PC-9 (cell line): Measurements from ENCODE around the gene NCR3LG1. TPM values are rescaled to one million over a fixed set of nuclear protein-coding genes. Genes with fewer than 3 reads are reported as not detected.

Source experiments
- BruUV-seq: library from RNA; stranded (reverse); fragments of 400-500 nt; replicated peaks from 2 replicates; lab custom pipeline; 2021; lab: Mats Ljungman, UMichigan
- CTCF ChIA-PET: fragments of 300-600 bp; sonication (Branson Sonifier 250); formaldehyde crosslinking; loops from one replicate; lab custom pipeline; 2022; ENCODE audit warnings: antibody characterized with exemption; lab: Charles Lee
- POLR2A ChIA-PET: fragments of 300-600 bp; sonication (Branson Sonifier 250); formaldehyde crosslinking; loops from one replicate; lab custom pipeline; 2022; ENCODE audit warnings: antibody characterized with exemption; ENCODE audit not compliant: unreplicated experiment; lab: Charles Lee
- DNase-seq, 2 experiments: peaks; one replicate each; pipeline versions ENCODE4 v3.0.0 to v3.0.0-alpha.2; 2015 to 2022; ENCODE audit warnings: mixed read lengths in 1 of 2
- H2AFZ ChIP-seq: fragments of 200-600 bp; sonication (generic); 2 replicates; pipeline ENCODE4 v1.8.1; 2017; ENCODE audit warnings: antibody characterized with exemption
- H3F3A ChIP-seq: fragments of 200-600 bp; sonication (generic); 2 replicates; pipeline ENCODE4 v1.8.1; 2017; ENCODE audit warnings: antibody characterized with exemption, mild to moderate bottlenecking, low read depth; ENCODE audit not compliant: insufficient read depth
- H3K27ac ChIP-seq: fragments of 200-600 bp; sonication (generic); 2 replicates; pipeline ENCODE4 v1.6.1; 2016; ENCODE audit warnings: mixed run types
- H3K27me3 ChIP-seq: fragments of 200-600 bp; sonication (generic); 2 replicates; pipeline ENCODE4 v1.6.1; 2016; ENCODE audit warnings: low read depth, mixed run types; ENCODE audit not compliant: insufficient read depth
- H3K36me3 ChIP-seq: fragments of 200-600 bp; sonication (generic); 2 replicates; pipeline ENCODE4 v1.6.1; 2016; ENCODE audit warnings: low read depth, mixed run types
- H3K4me1 ChIP-seq: fragments of 200-600 bp; sonication (generic); replicated peaks from 2 replicates; pipeline ENCODE4 v1.6.1; 2016; ENCODE audit warnings: mixed run types; ENCODE audit not compliant: insufficient read depth
- H3K4me2 ChIP-seq: fragments of 200-600 bp; sonication (generic); 2 replicates; pipeline ENCODE4 v1.6.1; 2017; ENCODE audit warnings: mixed run types
- H3K4me3 ChIP-seq: fragments of 200-600 bp; sonication (generic); 2 replicates; pipeline ENCODE4 v1.6.1; 2016; ENCODE audit warnings: mixed run types
- H3K79me2 ChIP-seq: fragments of 200-600 bp; sonication (generic); 2 replicates; pipeline ENCODE4 v1.6.1; 2017; ENCODE audit warnings: low read depth, mixed run types
- H3K9me2 ChIP-seq: fragments of 200-600 bp; sonication (generic); 2 replicates; pipeline ENCODE4 v1.8.1; 2017; ENCODE audit warnings: mild to moderate bottlenecking; ENCODE audit not compliant: insufficient read depth
- H3K9me3 ChIP-seq: fragments of 200-600 bp; sonication (generic); 2 replicates; pipeline ENCODE4 v1.8.1; 2016; ENCODE audit warnings: low read depth; ENCODE audit not compliant: insufficient read depth
- H4K20me1 ChIP-seq: fragments of 200-600 bp; sonication (generic); 2 replicates; pipeline ENCODE4 v1.8.1; 2017; ENCODE audit not compliant: insufficient read depth
- EZH2 ChIP-seq: fragments of 200-600 bp; sonication (generic); IDR thresholded peaks from 2 replicates; pipeline ENCODE4 v1.8.0; 2017; ENCODE audit warnings: antibody characterized with exemption, low read depth
- intact Hi-C: fragments of 100-400 bp; cut with micrococcal nuclease; formaldehyde crosslinking; loops from one replicate; pipeline ENCODE4 v1.10.0; 2022; ENCODE audit not compliant: unreplicated experiment
- total RNA-seq: library from RNA; stranded (reverse); gene quantifications from 2 replicates; pipeline ENCODE4 v1.2.3, GENCODE V29; 2021
- TF ChIP-seq, protein P1 (sequence below): fragments of 200-600 bp; sonication (generic); conservative IDR thresholded peaks from 2 replicates; pipeline ENCODE4 v1.6.1; 2017; ENCODE audit warnings: mixed run types, antibody characterized with exemption, mild to moderate bottlenecking, moderate library complexity

NCR3LG1 gene
- total RNA-seq, 1 experiment from 2014 or later, result 0.33 TPM

- H3K9me3 ChIP-seq, result no peaks in the 10 kb centered on the region
- H3K27me3 ChIP-seq, result peaks cover 12% of the 10 kb centered on the region; the same call in 1 of the 2 replicates
- H4K20me1 ChIP-seq, result no peaks in the 10 kb centered on the region
- H3K27ac ChIP-seq, result no peak overlapping the region
- no peaks in the 10 kb centered on the region for H3K36me3 ChIP-seq
- no peaks in the 10 kb centered on the region for H3K79me2 ChIP-seq
- intact Hi-C loops, result no loop called here
- BruUV-seq, result no TSS peak
- peaks cover 5% of the 10 kb centered on the region for H3K4me1 ChIP-seq
- POLR2A ChIA-PET, result no interaction called here
- no peak overlapping the region for H3K4me2 ChIP-seq
- no peaks in the 10 kb centered on the region for H3K9me2 ChIP-seq
- TF ChIP-seq EZH2, result no peak
- TF ChIP-seq, protein P1, sequence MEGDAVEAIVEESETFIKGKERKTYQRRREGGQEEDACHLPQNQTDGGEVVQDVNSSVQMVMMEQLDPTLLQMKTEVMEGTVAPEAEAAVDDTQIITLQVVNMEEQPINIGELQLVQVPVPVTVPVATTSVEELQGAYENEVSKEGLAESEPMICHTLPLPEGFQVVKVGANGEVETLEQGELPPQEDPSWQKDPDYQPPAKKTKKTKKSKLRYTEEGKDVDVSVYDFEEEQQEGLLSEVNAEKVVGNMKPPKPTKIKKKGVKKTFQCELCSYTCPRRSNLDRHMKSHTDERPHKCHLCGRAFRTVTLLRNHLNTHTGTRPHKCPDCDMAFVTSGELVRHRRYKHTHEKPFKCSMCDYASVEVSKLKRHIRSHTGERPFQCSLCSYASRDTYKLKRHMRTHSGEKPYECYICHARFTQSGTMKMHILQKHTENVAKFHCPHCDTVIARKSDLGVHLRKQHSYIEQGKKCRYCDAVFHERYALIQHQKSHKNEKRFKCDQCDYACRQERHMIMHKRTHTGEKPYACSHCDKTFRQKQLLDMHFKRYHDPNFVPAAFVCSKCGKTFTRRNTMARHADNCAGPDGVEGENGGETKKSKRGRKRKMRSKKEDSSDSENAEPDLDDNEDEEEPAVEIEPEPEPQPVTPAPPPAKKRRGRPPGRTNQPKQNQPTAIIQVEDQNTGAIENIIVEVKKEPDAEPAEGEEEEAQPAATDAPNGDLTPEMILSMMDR, result no peak
- CTCF ChIA-PET, result no interaction called here
- no peak overlapping the region for H2AFZ ChIP-seq
- H3F3A ChIP-seq, result no peaks in the 10 kb centered on the region
- no peak for DNase-seq
- no peak overlapping the region for H3K4me3 ChIP-seq
These were observed 50.2 kb downstream of the NCR3LG1 start for GRCh38 chr11:17401841-17402240.

GRCh38 chr11:17402486-17402885 is 50.9 kb downstream of the NCR3LG1 start:
- BruUV-seq, result no TSS peak
- H4K20me1 ChIP-seq, result no peaks in the 10 kb centered on the region
- no peaks in the 10 kb centered on the region for H3K9me3 ChIP-seq
- no peak for DNase-seq
- no peak overlapping the region for H2AFZ ChIP-seq
- H3K27ac ChIP-seq, result no peak overlapping the region
- no peaks in the 10 kb centered on the region for H3K36me3 ChIP-seq
- H3K27me3 ChIP-seq, result peaks cover 15% of the 10 kb centered on the region; the same call in 1 of the 2 replicates
- H3F3A ChIP-seq, result no peaks in the 10 kb centered on the region
- H3K4me2 ChIP-seq, result no peak overlapping the region
- H3K9me2 ChIP-seq, result no peaks in the 10 kb centered on the region
- no peak overlapping the region for H3K4me3 ChIP-seq
- peaks cover 5% of the 10 kb centered on the region for H3K4me1 ChIP-seq
- CTCF ChIA-PET, result no interaction called here
- POLR2A ChIA-PET, result no interaction called here
- intact Hi-C loops, result no loop called here
- no peaks in the 10 kb centered on the region for H3K79me2 ChIP-seq
- TF ChIP-seq EZH2, result no peak
- TF ChIP-seq, protein P1, result no peak

DNA sequence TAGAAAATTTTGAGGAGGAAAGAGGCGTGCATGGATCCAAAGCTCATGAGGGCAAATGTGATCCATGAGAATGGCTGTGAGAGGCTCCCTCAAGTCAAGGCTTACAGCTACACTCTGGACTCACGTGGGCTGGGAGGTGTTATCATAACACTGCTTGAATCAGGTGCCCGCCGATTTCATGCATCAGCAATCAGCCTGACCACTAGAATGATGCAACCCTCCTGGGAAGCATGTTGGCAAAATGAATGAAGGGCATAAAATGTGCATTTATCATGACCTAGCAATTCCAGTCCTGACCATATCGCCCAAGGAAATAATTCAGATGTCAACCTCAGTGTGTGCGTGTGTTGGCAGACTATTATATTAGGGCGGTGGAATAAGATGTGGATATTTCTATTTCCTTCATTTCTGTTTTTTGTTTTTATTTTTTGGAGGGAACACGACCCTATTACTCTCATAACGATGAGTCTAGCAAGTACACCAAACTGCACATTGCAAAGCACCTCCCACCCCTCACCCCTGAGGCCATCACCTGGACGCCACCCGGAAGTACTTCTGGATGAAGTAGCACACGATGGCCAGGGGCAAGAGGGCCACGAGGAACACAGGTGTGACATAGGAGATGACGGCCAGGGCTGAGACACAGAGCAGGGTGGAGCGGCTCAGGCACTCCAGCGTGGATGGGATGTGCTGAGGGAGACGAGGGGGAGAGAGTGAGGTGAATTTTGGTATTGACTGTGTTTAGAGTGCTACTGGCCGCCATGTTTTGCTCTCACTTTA is 52.6 kb downstream of the NCR3LG1 start:
- no TSS peak for BruUV-seq

More for the DNA sequence above, 52.6 kb downstream of the NCR3LG1 start:
- Histone ChIP-seq H2AFZ (no peak overlapping the region), H3K9me2 (no peaks in the 10 kb centered on the region), H3K4me2 (no peak overlapping the region), H4K20me1 (no peaks in the 10 kb centered on the region), H3K27ac (no peak overlapping the region), H3K79me2 (no peaks in the 10 kb centered on the region), H3K4me3 (no peak overlapping the region), H3F3A (no peaks in the 10 kb centered on the region), H3K9me3 (no peaks in the 10 kb centered on the region), H3K27me3 (peaks cover 21% of the 10 kb centered on the region; the same call in 1 of the 2 replicates), H3K4me1 (peaks cover 5% of the 10 kb centered on the region), H3K36me3 (no peaks in the 10 kb centered on the region)
- ChIA-PET POLR2A (no interaction called here), CTCF (no interaction called here)
- peak in 1 of 2 experiments; percentile 69 for DNase-seq
- intact Hi-C loops, result no loop called here
- TF ChIP-seq, protein P1, result no peak
- no peak for TF ChIP-seq EZH2
